Upper lobe of right lung (tissue), 1 donor: ENCODE results near the gene ZNF236. TPM values are rescaled to one million over a fixed set of nuclear protein-coding genes. Genes with fewer than 3 reads are reported as not detected.
A peak's percentile ranks its signal among the peaks of the same experiment; 100 is the strongest.

Experiments
- ATAC-seq: fragments of 200-7000 bp; cut with Tn5 transposase; one replicate; pipeline ENCODE4 v1.9.1; 2020; ENCODE audit warnings: mild to moderate bottlenecking, moderate library complexity
- DNase-seq: peaks from one replicate; pipeline ENCODE4 v3.0.0-alpha.2; 2020
- H3K27ac ChIP-seq: fragments of 200-600 bp; one replicate; pipeline ENCODE4 v1.8.0; 2022
- H3K27me3 ChIP-seq: fragments of 200-600 bp; one replicate; pipeline ENCODE4 v1.8.0; 2022; ENCODE audit warnings: mild to moderate bottlenecking
- H3K36me3 ChIP-seq: fragments of 200-600 bp; one replicate; pipeline ENCODE4 v1.8.0; 2022
- H3K4me1 ChIP-seq: fragments of 200-600 bp; one replicate; pipeline ENCODE4 v1.8.0; 2022
- H3K4me3 ChIP-seq: fragments of 200-600 bp; one replicate; pipeline ENCODE4 v1.8.0; 2022; ENCODE audit warnings: mild to moderate bottlenecking
- H3K9me3 ChIP-seq: fragments of 200-600 bp; one replicate; pipeline ENCODE4 v1.8.0; 2022
- intact Hi-C: fragments of 100-400 bp; cut with DNase I; formaldehyde crosslinking; loops from one replicate; pipeline ENCODE4 v1.11.0; 2022
- total RNA-seq: library from RNA; stranded (reverse); fragmentation: NEBNext Ultra II Directional; extraction: Animal tissue kit (Norgen Biotek cat#: 25700); gene quantifications from one replicate; pipeline ENCODE4 v1.2.1, GENCODE V29; 2021
- TF ChIP-seq, protein P1 (sequence below): fragments of 200-600 bp; IDR thresholded peaks from one replicate; pipeline ENCODE4 v1.8.0; 2022; ENCODE audit warnings: antibody characterized with exemption
- donor health status: DM: no; HTN: yes; CAD: no; lungs with severe emphysema.

ZNF236 gene
- total RNA-seq, 1 donor from 2014 or later, result 14.9 TPM

DNA sequence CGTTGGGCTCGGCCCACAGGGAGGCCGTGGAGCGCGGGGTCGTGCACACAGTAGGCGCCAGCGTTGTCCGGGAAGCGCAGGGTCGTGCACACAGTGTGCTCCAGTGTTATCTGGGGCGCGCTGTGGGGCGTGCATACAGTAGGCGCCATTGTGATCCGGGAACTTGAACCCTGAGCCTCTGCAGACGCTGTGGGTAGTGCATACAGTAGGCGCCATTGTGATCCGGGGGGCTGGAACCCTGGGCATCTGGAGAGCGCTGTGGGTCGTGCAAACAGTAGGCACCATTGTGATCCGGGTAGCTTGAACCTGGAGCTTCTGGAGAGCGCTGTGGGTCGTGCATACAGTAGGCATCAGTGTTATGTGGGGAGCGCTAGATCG lies 793 bp downstream of the ZNF236 start:
- H3K9me3 ChIP-seq, result no peaks in the 10 kb centered on the region
- H3K36me3 ChIP-seq, result no peaks in the 10 kb centered on the region
- H3K27me3 ChIP-seq, result no peaks in the 10 kb centered on the region
- H3K4me3 ChIP-seq, result peak overlapping the region; percentile 71
- peaks cover 18% of the 10 kb centered on the region for H3K4me1 ChIP-seq
- TF ChIP-seq, protein P1, sequence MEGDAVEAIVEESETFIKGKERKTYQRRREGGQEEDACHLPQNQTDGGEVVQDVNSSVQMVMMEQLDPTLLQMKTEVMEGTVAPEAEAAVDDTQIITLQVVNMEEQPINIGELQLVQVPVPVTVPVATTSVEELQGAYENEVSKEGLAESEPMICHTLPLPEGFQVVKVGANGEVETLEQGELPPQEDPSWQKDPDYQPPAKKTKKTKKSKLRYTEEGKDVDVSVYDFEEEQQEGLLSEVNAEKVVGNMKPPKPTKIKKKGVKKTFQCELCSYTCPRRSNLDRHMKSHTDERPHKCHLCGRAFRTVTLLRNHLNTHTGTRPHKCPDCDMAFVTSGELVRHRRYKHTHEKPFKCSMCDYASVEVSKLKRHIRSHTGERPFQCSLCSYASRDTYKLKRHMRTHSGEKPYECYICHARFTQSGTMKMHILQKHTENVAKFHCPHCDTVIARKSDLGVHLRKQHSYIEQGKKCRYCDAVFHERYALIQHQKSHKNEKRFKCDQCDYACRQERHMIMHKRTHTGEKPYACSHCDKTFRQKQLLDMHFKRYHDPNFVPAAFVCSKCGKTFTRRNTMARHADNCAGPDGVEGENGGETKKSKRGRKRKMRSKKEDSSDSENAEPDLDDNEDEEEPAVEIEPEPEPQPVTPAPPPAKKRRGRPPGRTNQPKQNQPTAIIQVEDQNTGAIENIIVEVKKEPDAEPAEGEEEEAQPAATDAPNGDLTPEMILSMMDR, result no peak
- peak overlapping the region; percentile 83 for H3K27ac ChIP-seq
- no peak for ATAC-seq
- peak; percentile 73 for DNase-seq
- intact Hi-C loops, result no loop called here

GRCh38 chr18:76823587-76824011 lies 1.2 kb downstream of the ZNF236 start:
- H3K27me3 ChIP-seq, result no peaks in the 10 kb centered on the region
- peak overlapping the region; percentile 71 for H3K4me3 ChIP-seq
- H3K27ac ChIP-seq, result peak overlapping the region; percentile 83
- DNase-seq (peak; percentile 71), ATAC-seq (peak; percentile 2)
- H3K36me3 ChIP-seq, result no peaks in the 10 kb centered on the region
- H3K9me3 ChIP-seq, result no peaks in the 10 kb centered on the region
- intact Hi-C loops, result no loop called here
- TF ChIP-seq, protein P1, result no peak
- peaks cover 18% of the 10 kb centered on the region for H3K4me1 ChIP-seq

- peak overlapping the region; percentile 71 for H3K4me3 ChIP-seq
- ATAC-seq (no peak), DNase-seq (no peak)
- peak overlapping the region; percentile 83 for H3K27ac ChIP-seq
- no peaks in the 10 kb centered on the region for H3K36me3 ChIP-seq
- intact Hi-C loops, result no loop called here
- no peaks in the 10 kb centered on the region for H3K27me3 ChIP-seq
- peaks cover 18% of the 10 kb centered on the region for H3K4me1 ChIP-seq
- TF ChIP-seq, protein P1, result no peak
- no peaks in the 10 kb centered on the region for H3K9me3 ChIP-seq
Observed at GRCh38 chr18:76824145-76824676, 1.9 kb downstream of the ZNF236 start.

GRCh38 chr18:76824754-76825153 lies 2.4 kb downstream of the ZNF236 start:
- no peak overlapping the region for H3K27ac ChIP-seq
- H3K27me3 ChIP-seq, result no peaks in the 10 kb centered on the region
- no peak for DNase-seq
- TF ChIP-seq, protein P1, result no peak
- H3K36me3 ChIP-seq, result no peaks in the 10 kb centered on the region
- peaks cover 18% of the 10 kb centered on the region for H3K4me1 ChIP-seq
- no peak for ATAC-seq
- intact Hi-C loops, result no loop called here
- no peaks in the 10 kb centered on the region for H3K9me3 ChIP-seq
- no peak overlapping the region for H3K4me3 ChIP-seq

DNA sequence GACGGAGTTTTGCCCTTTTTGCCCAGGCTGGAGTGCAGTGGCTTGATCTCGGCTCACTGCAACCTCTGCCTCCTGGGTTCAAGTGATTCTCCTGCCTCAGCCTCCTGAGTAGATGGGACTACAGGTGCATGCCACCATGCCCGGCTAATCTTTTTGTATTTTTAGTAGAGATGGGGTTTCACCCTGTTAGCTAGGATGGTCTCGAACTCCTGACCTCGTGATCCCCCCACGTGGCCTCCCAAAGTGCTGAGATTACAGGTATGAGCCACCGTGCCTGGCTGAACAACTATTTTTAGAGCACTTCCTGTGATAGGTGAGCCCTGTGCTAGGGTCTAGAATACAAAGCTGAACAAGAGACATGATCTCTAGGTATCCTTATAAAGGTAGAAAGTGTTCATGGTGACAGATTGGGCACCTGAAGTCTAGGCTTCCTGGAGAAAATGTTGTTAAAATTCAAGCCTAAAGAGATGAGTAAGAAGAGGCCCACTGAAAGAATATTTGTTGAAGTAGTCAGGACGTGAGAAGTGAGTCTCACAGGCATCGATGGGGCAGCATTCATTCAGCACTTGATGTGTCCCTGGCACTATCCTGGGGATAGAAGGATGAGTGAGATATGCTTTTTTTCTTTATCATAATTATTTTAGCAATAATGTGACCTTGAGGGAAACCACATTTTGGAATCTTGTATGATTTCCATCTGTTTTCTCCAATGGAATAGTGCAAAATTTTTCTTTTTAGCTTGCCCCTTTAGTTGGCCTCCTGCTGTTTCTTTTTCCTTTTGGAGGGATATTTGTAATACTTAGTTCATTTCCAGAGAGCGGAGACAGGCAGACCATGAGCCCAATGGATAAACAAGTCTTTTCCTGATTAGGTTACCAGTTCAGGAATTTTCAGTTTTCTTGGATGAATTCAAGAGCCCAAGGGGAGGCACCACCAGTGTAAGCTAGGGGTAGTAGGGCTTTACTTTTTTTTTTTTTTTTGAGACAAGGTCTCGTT lies 5.1 kb downstream of the ZNF236 start:
- ATAC-seq (no peak), DNase-seq (no peak)
- no peak overlapping the region for H3K4me3 ChIP-seq
- no peaks in the 10 kb centered on the region for H3K9me3 ChIP-seq
- no peaks in the 10 kb centered on the region for H3K36me3 ChIP-seq
- TF ChIP-seq, protein P1, result no peak
- no peaks in the 10 kb centered on the region for H3K27me3 ChIP-seq
- H3K4me1 ChIP-seq, result peaks cover 10% of the 10 kb centered on the region
- H3K27ac ChIP-seq, result no peak overlapping the region
- intact Hi-C loops, result no loop called here
